Right lobe of liver (tissue), 6 donors: ENCODE measurements around the gene UCHL3. TPM values are rescaled to one million over a fixed set of nuclear protein-coding genes. Genes with fewer than 3 reads are reported as not detected.

Source experiments
- ATAC-seq, 4 donors: fragments of 200-7000 bp; cut with Tn5 transposase; one replicate each; pipeline ENCODE4 v1.9.1; 2020; ENCODE audit warnings: mild to moderate bottlenecking in 4 of 4, moderate library complexity in 4 of 4
- DNase-seq, 3 donors: peaks; one replicate each; pipeline ENCODE4 v3.0.0-alpha.2; 2020
- H3K27ac ChIP-seq, 3 donors: fragments of 200-600 bp; one replicate each; pipeline ENCODE4 v1.8.0; 2022
- H3K27me3 ChIP-seq, 2 donors: fragments of 200-600 bp; one replicate each; pipeline ENCODE4 v1.8.0; 2022
- H3K36me3 ChIP-seq, 4 donors: fragments of 200-600 bp; sonication (generic) in 1 of 4; one replicate each; pipeline versions ENCODE4 v1.5.1 to v1.8.0; 2017 to 2022; ENCODE audit warnings: control low read depth in 1 of 4
- H3K4me1 ChIP-seq, 4 donors: fragments of 200-600 bp; sonication (generic) in 1 of 4; one replicate each; pipeline versions ENCODE4 v1.5.1 to v1.8.0; 2017 to 2022; ENCODE audit warnings: control low read depth in 1 of 4
- H3K4me3 ChIP-seq, 3 donors: fragments of 200-600 bp; one replicate each; pipeline ENCODE4 v1.8.0; 2022
- H3K9me3 ChIP-seq, 4 donors: fragments of 200-600 bp; sonication (generic) in 1 of 4; one replicate each; pipeline versions ENCODE4 v1.5.1 to v1.8.0; 2017 to 2022; ENCODE audit warnings: control low read depth in 1 of 4
- CTCF ChIP-seq, 4 donors: fragments of 200-600 bp in 3 of 4; fragments of 450-650 bp in 1 of 4; IDR thresholded peaks; one replicate each; pipeline versions ENCODE4 v1.5.1 to v1.8.0; 2016 to 2022; ENCODE audit warnings: antibody characterized with exemption in 4 of 4, mild to moderate bottlenecking in 2 of 4
- POLR2A ChIP-seq: fragments of 450-650 bp; IDR thresholded peaks from one replicate; pipeline ENCODE4 v1.6.1; 2017; ENCODE audit warnings: antibody characterized with exemption, mild to moderate bottlenecking
- WGBS: methylation state at CpG from one replicate; pipeline ENCODE4 v1.1.6; 2018; ENCODE audit warnings: low coverage, low lambda C conversion rate; ENCODE audit not compliant: insufficient coverage; ENCODE audit errors: missing lambda C conversion rate; 5-methylcytosine and 5-hydroxymethylcytosine counted together
- intact Hi-C, 2 donors: fragments of 100-400 bp; cut with DNase I; formaldehyde crosslinking; loops; one replicate each; pipeline versions ENCODE4 v1.11.2 to v1.14.1; 2022
- total RNA-seq, 6 experiments: library from RNA; depleted of rRNA in 2 of 6; stranded (reverse); fragments of >200 nt in 2 of 6; fragmentation: NEBNext Ultra II Directional in 3 of 6; extraction: Animal tissue kit (Norgen Biotek cat#: 25700) in 3 of 6; gene quantifications; one replicate each; pipeline versions ENCODE4 v1.1.0 to v1.2.4, GENCODE V29; 2016 to 2023
- donor health status: DM: no; HTN: yes; CAD: no.
- donor health status: DM: no; HTN: no; CAD: no.
- donor health status: DM: no; HTN: no; CAD: no.
- donor health status: DM: no; HTN: yes; CAD: no.
- donor health status: DM: no; HTN: yes; CAD: no.

The UCHL3 gene
- total RNA-seq, 6 experiments from 2014 or later = 14.8 to 33.9 (median 21.9) TPM

- TF ChIP-seq CTCF (IDR thresholded peaks at IDR 0.05) (no peak), POLR2A (no peak)
- DNase-seq = no peak
These were observed 87.7 kb downstream of the UCHL3 start for GRCh38 chr13:75637181-75637750.

DNA sequence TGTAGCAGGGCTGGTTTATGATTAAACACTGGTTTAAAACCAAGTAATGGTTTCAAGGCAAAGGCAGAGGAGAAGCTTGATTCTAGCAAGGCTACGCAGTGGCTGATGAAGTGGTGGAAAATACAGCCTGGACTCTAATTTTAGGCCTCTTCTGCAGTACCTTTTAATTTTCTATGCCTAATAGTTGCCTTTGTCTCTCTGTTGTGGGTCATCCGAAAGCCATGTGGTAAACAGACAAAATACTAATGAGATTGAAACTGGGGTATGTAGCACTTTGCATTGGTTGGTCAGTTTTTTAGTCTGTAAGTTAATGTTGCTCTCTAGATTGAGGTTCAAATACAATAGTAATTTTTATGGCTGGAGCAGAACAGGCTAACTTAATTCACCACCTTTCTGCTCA is 89.9 kb downstream of the UCHL3 start:
- no peak overlapping the region for H3K4me3 ChIP-seq
- no peak for TF ChIP-seq CTCF (IDR thresholded peaks at IDR 0.05)
- no peak for TF ChIP-seq POLR2A

More at GRCh38 chr13:75637181-75637750, 87.7 kb downstream of the UCHL3 start:
- no peaks in the 10 kb centered on the region for H3K36me3 ChIP-seq
- H3K27me3 ChIP-seq = peaks cover 0 to 6% of the 10 kb centered on the region in 2 donors
- H3K9me3 ChIP-seq = no peaks in the 10 kb centered on the region
- H3K27ac ChIP-seq = no peak overlapping the region
- ATAC-seq = no peak
- H3K4me1 ChIP-seq = peaks cover 0 to 9% (median 0%) of the 10 kb centered on the region in 4 donors
- peak overlapping the region in 1 of 3 donors; percentile 51 for H3K4me3 ChIP-seq
- intact Hi-C loops = no loop called here
- WGBS = 36% methylated on average over 17 of the region's 17 CpGs

DNA sequence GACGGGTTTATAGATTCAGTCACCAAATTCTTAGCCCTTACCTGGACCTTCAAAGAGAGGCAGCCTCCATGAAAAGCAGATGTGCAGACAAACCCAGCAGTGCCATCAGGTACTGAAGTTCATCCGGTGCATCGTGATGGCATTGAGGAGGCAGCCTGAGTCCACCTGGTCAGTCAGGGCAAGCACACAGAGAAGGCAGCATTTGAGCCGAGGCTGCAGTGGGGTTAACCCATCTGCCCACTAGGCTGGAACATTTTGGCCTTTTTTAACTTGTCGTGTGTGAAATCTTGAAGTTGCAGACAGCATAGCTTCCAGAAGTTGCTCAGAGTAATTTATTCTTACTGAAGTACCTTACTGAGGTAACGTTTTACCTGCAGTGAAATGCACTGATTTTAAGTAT is 91.4 kb downstream of the UCHL3 start:
- peaks cover 0 to 6% of the 10 kb centered on the region in 2 donors for H3K27me3 ChIP-seq
- ATAC-seq = no peak

More for the DNA sequence above, 89.9 kb downstream of the UCHL3 start:
- WGBS = 81% methylated on average over 2 of the region's 2 CpGs
- H3K27ac ChIP-seq = no peak overlapping the region
- intact Hi-C loops = no loop called here
- peaks cover 0 to 9% (median 0%) of the 10 kb centered on the region in 4 donors for H3K4me1 ChIP-seq
- ATAC-seq = no peak
- H3K36me3 ChIP-seq = no peaks in the 10 kb centered on the region
- DNase-seq = no peak
- peaks cover 0 to 6% of the 10 kb centered on the region in 2 donors for H3K27me3 ChIP-seq
- no peaks in the 10 kb centered on the region for H3K9me3 ChIP-seq

DNA sequence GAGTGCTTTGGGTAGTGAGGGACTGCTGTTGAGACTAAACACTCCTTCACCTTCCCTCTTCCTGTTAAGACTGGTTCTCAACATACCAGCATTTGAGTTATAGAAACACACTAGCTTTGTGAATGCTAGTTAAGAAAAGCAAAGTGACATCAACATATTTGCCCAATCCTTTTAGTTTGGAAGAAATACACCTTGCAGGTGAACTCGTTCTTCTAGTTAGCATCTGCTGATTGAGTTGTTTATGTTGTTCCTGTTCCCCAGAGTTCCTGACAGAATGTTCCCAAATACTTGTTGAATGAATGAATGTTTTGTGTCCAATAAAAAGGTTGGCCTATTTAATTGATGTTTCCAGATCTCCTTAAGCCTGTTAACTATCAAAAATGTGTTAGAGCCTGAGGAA is 93.6 kb downstream of the UCHL3 start:
- TF ChIP-seq POLR2A = no peak
- TF ChIP-seq CTCF (IDR thresholded peaks at IDR 0.05) = no peak
- WGBS = 26% methylated on average over 1 of the region's 1 CpG
- H3K36me3 ChIP-seq = no peaks in the 10 kb centered on the region
- H3K4me1 ChIP-seq = no peaks in the 10 kb centered on the region
- DNase-seq (no peak), ATAC-seq (no peak)
- H3K27ac ChIP-seq = no peak overlapping the region
- intact Hi-C loops = no loop called here
- no peaks in the 10 kb centered on the region for H3K9me3 ChIP-seq
- no peaks in the 10 kb centered on the region for H3K27me3 ChIP-seq
- H3K4me3 ChIP-seq = no peak overlapping the region

More for the DNA sequence above, 91.4 kb downstream of the UCHL3 start:
- H3K27ac ChIP-seq = no peak overlapping the region
- no peak overlapping the region for H3K4me3 ChIP-seq
- TF ChIP-seq CTCF (IDR thresholded peaks at IDR 0.05) = no peak
- TF ChIP-seq POLR2A = no peak
- 96% methylated on average over 4 of the region's 6 CpGs for WGBS
- DNase-seq = no peak
- H3K36me3 ChIP-seq = no peaks in the 10 kb centered on the region
- intact Hi-C loops = no loop called here
- peaks cover 0 to 6% (median 0%) of the 10 kb centered on the region in 4 donors for H3K4me1 ChIP-seq
- no peaks in the 10 kb centered on the region for H3K9me3 ChIP-seq

GRCh38 chr13:75643693-75644092 is 94.1 kb downstream of the UCHL3 start:
- no peak for ATAC-seq
- H3K27me3 ChIP-seq = no peaks in the 10 kb centered on the region
- H3K4me3 ChIP-seq = no peak overlapping the region
- no peak overlapping the region for H3K27ac ChIP-seq
- H3K4me1 ChIP-seq = no peaks in the 10 kb centered on the region
- H3K36me3 ChIP-seq = no peaks in the 10 kb centered on the region
- no peak for DNase-seq
- intact Hi-C loops = no loop called here
- TF ChIP-seq POLR2A = no peak
- no peak for TF ChIP-seq CTCF (IDR thresholded peaks at IDR 0.05)
- H3K9me3 ChIP-seq = no peaks in the 10 kb centered on the region
